GM12878 (cell line): Measurements from ENCODE around the gene H1-8.

ENCODE experiments used
- BHLHE40 ChIP-seq, 2 experiments: fragments of 450-650 bp in 1 of 2; IDR thresholded peaks; 2 replicates each; pipeline ENCODE4 v1.6.1; 2011 to 2017; ENCODE audit warnings: low read depth in 2 of 2, borderline replicate concordance in 1 of 2, improper control_type of control experiment in 1 of 2, low read length in 1 of 2, mild to moderate bottlenecking in 1 of 2
- EP300 ChIP-seq, 2 experiments: fragments of 150-350 bp in 1 of 2; IDR thresholded peaks; 2 replicates each; pipeline ENCODE4 v1.6.1; 2011 to 2012; ENCODE audit warnings: low read depth in 2 of 2, low read length in 2 of 2, borderline replicate concordance in 1 of 2, improper control_type of control experiment in 1 of 2, inconsistent platforms in 1 of 2; ENCODE audit not compliant: control insufficient read depth in 1 of 2
- NFIC ChIP-seq: IDR thresholded peaks from 2 replicates; pipeline ENCODE4 v1.6.1; 2012; ENCODE audit warnings: low read depth, mild to moderate bottlenecking, inconsistent platforms, low read length, moderate library complexity
- NFYB ChIP-seq: IDR thresholded peaks from 2 replicates; pipeline ENCODE4 v1.6.1; 2011; ENCODE audit warnings: low read depth, mild to moderate bottlenecking, low read length, improper control_type of control experiment, moderate library complexity; ENCODE audit not compliant: insufficient read depth
- POLR2A ChIP-seq: IDR thresholded peaks from 2 replicates; pipeline ENCODE4 v1.6.1; 2011; ENCODE audit warnings: low read depth, mild to moderate bottlenecking, low read length
- RB1 ChIP-seq: fragments of 450-650 bp; formaldehyde crosslinking; IDR thresholded peaks from 2 replicates; pipeline ENCODE4 v1.6.1; 2017; ENCODE audit warnings: mild to moderate bottlenecking, borderline replicate concordance
- SMARCA5 ChIP-seq: fragments of 450-650 bp; IDR thresholded peaks from 2 replicates; pipeline ENCODE4 v1.6.1; 2017; ENCODE audit warnings: mild to moderate bottlenecking
- SMC3 ChIP-seq: IDR thresholded peaks from 2 replicates; pipeline ENCODE4 v1.6.1; 2011; ENCODE audit warnings: low read length, improper control_type of control experiment, borderline replicate concordance
- SUPT20H ChIP-seq: IDR thresholded peaks from 2 replicates; pipeline ENCODE4 v1.6.1; 2011; ENCODE audit warnings: low read depth, mild to moderate bottlenecking, low read length, moderate library complexity, borderline replicate concordance; ENCODE audit not compliant: control insufficient read depth
- TAF1 ChIP-seq: IDR thresholded peaks from 2 replicates; pipeline ENCODE4 v1.6.1; 2011; ENCODE audit warnings: mild to moderate bottlenecking, low read depth, low read length, borderline replicate concordance
- ZNF274 ChIP-seq: IDR thresholded peaks from one replicate; pipeline ENCODE4 v1.8.0; 2011; ENCODE audit not compliant: insufficient read length, insufficient read depth
- TF ChIP-seq, protein P1 (sequence below): fragments of 450-650 bp; IDR thresholded peaks from 2 replicates; pipeline ENCODE4 v1.6.1; 2017; ENCODE audit warnings: mild to moderate bottlenecking
- TF ChIP-seq, protein P2 (sequence below), 3 experiments: IDR thresholded peaks in 2 of 3; conservative IDR thresholded peaks in 1 of 3; 2 replicates each; pipeline ENCODE4 v1.5.1; 2011; ENCODE audit warnings: low read depth in 3 of 3, low read length in 3 of 3, mild to moderate bottlenecking in 3 of 3, control low read depth in 2 of 3, moderate library complexity in 2 of 3, inconsistent platforms in 1 of 3, mixed read lengths in 1 of 3; ENCODE audit not compliant: control insufficient read depth in 2 of 3, insufficient read depth in 1 of 3; ENCODE audit errors: extremely low read depth in 1 of 3
- TF ChIP-seq, protein P3 (sequence below): fragments of 450-650 bp; IDR thresholded peaks from 2 replicates; pipeline ENCODE4 v1.6.1; 2018; ENCODE audit warnings: mild to moderate bottlenecking, low read depth, moderate library complexity; ENCODE audit not compliant: partially characterized antibody

DNA sequence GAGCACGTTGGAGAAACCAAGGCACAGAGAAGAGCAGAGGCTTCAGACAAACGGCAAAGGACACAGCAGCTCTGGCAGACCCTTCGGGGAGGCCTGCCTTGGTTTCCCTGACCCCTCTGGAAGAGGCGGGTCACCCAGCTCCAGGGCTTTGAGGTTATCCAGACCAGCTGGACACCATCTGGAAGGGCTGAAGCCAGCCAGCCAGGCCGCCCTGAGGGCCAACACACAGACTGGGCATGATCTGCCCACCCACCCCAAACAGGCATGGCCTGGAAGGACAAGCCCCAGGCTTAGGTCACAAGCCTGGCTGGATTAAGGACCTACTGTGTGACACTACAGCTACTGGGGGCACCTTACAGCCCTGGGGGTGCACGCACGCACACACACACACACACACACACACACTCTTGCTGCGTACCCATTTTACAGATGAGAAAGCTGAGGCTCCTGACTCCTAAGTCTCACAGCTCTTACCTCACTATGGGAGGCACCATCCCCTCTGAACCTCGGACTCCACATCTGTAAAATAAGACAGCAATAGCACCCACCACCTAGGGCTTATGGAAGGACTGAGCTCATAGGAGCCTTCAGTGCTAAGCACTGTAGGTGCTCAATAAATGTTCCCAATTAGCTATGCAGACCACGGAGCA lies 52.7 kb downstream of the H1-8 start:
- TF ChIP-seq, protein P1, sequence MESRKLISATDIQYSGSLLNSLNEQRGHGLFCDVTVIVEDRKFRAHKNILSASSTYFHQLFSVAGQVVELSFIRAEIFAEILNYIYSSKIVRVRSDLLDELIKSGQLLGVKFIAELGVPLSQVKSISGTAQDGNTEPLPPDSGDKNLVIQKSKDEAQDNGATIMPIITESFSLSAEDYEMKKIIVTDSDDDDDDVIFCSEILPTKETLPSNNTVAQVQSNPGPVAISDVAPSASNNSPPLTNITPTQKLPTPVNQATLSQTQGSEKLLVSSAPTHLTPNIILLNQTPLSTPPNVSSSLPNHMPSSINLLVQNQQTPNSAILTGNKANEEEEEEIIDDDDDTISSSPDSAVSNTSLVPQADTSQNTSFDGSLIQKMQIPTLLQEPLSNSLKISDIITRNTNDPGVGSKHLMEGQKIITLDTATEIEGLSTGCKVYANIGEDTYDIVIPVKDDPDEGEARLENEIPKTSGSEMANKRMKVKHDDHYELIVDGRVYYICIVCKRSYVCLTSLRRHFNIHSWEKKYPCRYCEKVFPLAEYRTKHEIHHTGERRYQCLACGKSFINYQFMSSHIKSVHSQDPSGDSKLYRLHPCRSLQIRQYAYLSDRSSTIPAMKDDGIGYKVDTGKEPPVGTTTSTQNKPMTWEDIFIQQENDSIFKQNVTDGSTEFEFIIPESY, result no peak
- TF ChIP-seq, protein P2, sequence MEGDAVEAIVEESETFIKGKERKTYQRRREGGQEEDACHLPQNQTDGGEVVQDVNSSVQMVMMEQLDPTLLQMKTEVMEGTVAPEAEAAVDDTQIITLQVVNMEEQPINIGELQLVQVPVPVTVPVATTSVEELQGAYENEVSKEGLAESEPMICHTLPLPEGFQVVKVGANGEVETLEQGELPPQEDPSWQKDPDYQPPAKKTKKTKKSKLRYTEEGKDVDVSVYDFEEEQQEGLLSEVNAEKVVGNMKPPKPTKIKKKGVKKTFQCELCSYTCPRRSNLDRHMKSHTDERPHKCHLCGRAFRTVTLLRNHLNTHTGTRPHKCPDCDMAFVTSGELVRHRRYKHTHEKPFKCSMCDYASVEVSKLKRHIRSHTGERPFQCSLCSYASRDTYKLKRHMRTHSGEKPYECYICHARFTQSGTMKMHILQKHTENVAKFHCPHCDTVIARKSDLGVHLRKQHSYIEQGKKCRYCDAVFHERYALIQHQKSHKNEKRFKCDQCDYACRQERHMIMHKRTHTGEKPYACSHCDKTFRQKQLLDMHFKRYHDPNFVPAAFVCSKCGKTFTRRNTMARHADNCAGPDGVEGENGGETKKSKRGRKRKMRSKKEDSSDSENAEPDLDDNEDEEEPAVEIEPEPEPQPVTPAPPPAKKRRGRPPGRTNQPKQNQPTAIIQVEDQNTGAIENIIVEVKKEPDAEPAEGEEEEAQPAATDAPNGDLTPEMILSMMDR (IDR thresholded peaks at IDR 0.05 in 2 of 3, conservative IDR thresholded peaks at IDR 0.05 in 1 of 3; ENCODE audit: control insufficient read depth in 2 of 3, extremely low read depth in 1 of 3, insufficient read depth in 1 of 3, low read depth in 3 of 3, low read length in 3 of 3), result no peak
- TF ChIP-seq NFYB (no peak), TAF1 (no peak), SMARCA5 (no peak), SUPT20H (no peak), SMC3 (no peak), ZNF274 (no peak), EP300 (IDR thresholded peaks at IDR 0.05; ENCODE audit: borderline replicate concordance in 1 of 2, control insufficient read depth in 1 of 2, low read depth in 2 of 2, low read length in 2 of 2) (no peak), BHLHE40 (IDR thresholded peaks at IDR 0.05; ENCODE audit: borderline replicate concordance in 1 of 2, low read depth in 2 of 2, low read length in 1 of 2) (no peak), NFIC (no peak), POLR2A (no peak), RB1 (no peak)
- TF ChIP-seq, protein P3, sequence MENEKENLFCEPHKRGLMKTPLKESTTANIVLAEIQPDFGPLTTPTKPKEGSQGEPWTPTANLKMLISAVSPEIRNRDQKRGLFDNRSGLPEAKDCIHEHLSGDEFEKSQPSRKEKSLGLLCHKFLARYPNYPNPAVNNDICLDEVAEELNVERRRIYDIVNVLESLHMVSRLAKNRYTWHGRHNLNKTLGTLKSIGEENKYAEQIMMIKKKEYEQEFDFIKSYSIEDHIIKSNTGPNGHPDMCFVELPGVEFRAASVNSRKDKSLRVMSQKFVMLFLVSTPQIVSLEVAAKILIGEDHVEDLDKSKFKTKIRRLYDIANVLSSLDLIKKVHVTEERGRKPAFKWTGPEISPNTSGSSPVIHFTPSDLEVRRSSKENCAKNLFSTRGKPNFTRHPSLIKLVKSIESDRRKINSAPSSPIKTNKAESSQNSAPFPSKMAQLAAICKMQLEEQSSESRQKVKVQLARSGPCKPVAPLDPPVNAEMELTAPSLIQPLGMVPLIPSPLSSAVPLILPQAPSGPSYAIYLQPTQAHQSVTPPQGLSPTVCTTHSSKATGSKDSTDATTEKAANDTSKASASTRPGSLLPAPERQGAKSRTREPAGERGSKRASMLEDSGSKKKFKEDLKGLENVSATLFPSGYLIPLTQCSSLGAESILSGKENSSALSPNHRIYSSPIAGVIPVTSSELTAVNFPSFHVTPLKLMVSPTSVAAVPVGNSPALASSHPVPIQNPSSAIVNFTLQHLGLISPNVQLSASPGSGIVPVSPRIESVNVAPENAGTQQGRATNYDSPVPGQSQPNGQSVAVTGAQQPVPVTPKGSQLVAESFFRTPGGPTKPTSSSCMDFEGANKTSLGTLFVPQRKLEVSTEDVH, result no peak
